GM12865 (cell line): Measurements from ENCODE around the gene HOXB5.

Experiments used
- DNase-seq: peaks from one replicate; pipeline ENCODE4 v3.0.0; 2010; ENCODE audit warnings: low read depth
- H3K4me3 ChIP-seq: 2 replicates; pipeline ENCODE4 v1.5.1; 2011; ENCODE audit warnings: mild to moderate bottlenecking, low read depth, low read length, control low read depth
- TF ChIP-seq, protein P1 (sequence below): IDR thresholded peaks from 2 replicates; pipeline ENCODE4 v1.5.1; 2011; ENCODE audit warnings: low read length, control low read depth, low read depth, inconsistent platforms; ENCODE audit not compliant: insufficient read depth; ENCODE audit errors: missing control alignments

Gene HOXB5

DNA sequence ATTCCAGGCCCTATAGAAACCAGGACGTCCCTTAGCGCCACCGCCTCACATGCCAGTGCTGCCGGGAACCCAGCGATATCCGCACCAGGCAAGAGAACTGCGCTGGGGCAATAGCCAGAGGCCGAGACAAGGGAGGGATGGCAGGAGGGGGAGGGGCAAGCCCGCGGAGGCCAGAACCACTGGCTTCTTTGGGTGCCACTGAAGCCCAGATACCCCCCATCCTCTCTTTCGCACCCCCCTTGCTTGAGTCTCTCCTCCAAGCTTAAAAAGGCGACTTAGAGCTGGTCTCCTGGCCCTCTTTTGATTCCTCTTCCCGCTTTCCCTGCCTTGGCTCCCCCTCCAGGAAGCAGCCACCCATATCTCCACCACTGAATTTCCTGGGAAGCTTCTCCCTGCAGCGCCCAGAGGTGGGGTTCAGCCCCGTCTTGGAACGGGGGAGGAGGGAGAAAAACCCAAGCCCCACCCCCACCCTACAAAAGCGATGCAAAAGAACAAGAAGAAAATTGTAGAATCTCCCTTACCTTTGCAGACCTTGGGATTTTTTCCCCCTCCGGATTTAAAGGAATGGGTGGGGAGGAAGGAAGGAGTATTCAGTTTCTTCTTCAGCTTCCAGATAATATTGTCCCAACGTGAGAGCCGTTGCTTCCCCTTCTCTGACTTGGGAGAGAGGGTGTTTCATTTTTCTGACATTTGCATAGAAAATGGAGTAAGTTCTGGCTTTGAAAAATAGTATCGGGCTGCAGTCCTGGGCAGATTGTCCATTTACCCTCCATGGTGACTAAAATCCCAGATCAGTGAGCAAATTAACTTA is 10.6 kb upstream of the HOXB5 start:
- H3K4me3 ChIP-seq = no peak overlapping the region
- DNase-seq = no peak
- TF ChIP-seq, protein P1, sequence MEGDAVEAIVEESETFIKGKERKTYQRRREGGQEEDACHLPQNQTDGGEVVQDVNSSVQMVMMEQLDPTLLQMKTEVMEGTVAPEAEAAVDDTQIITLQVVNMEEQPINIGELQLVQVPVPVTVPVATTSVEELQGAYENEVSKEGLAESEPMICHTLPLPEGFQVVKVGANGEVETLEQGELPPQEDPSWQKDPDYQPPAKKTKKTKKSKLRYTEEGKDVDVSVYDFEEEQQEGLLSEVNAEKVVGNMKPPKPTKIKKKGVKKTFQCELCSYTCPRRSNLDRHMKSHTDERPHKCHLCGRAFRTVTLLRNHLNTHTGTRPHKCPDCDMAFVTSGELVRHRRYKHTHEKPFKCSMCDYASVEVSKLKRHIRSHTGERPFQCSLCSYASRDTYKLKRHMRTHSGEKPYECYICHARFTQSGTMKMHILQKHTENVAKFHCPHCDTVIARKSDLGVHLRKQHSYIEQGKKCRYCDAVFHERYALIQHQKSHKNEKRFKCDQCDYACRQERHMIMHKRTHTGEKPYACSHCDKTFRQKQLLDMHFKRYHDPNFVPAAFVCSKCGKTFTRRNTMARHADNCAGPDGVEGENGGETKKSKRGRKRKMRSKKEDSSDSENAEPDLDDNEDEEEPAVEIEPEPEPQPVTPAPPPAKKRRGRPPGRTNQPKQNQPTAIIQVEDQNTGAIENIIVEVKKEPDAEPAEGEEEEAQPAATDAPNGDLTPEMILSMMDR = no peak

DNA sequence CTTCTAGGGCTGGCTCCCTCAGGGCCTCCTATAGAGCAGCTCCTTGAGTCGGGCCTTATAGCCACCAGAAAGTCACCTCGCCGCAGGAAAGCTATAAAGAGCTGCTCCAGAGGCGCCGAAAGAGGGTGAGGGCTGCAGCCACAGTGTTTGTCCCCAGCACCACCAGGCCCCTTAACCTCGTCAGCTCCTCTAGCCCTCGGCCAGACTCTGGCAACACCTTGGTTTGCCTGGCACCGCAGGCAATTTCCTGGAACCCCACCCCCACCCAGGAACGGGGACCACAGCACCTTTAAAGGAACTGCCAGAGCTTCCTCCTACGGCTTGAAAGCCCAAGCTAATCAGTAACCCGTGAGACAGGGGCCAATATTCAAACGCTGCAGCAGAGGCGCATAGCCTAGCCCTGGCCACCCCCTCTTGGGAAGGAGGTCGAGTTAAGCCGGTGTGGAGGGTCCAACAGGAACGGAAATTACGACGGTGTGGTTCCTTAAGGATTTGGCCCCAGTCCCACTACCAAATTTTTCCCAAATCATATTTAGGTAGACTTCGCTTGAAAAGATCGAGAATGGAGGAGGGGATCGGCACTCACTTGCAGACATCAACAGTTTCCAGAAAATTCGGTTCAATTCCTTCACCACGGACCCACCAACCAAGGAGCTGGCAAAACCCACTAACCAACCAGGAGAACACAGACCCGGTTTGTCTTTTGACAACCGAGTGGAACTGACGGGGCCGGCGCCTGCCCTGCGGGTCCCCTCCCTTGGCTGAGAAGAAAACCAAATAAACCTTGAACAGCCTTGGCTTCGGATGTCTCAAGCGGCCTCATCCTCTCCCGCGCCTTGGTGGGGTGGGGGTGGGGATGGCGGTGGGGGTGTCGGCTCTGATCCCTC is 8.2 kb upstream of the HOXB5 start:
- no peak overlapping the region for H3K4me3 ChIP-seq
- no peak for DNase-seq
- TF ChIP-seq, protein P1 = no peak

DNA sequence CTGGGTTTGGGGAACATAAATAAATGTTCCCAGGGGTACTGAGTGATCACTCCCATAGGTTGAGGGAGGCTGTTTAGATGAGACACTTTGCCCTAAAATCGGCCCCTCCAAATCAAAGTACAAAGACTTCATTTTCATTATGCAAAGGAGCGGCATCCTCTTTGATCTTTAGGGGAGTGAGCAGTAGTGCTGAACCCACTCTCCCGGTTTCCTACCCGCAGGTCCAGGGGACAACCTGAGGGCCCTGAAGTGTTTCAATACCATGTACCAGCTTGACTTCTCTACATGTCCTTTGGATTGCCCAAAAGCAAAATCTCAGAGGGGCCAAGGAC is 7.6 kb upstream of the HOXB5 start:
- TF ChIP-seq, protein P1 = no peak
- no peak for DNase-seq
- H3K4me3 ChIP-seq = no peak overlapping the region

DNA sequence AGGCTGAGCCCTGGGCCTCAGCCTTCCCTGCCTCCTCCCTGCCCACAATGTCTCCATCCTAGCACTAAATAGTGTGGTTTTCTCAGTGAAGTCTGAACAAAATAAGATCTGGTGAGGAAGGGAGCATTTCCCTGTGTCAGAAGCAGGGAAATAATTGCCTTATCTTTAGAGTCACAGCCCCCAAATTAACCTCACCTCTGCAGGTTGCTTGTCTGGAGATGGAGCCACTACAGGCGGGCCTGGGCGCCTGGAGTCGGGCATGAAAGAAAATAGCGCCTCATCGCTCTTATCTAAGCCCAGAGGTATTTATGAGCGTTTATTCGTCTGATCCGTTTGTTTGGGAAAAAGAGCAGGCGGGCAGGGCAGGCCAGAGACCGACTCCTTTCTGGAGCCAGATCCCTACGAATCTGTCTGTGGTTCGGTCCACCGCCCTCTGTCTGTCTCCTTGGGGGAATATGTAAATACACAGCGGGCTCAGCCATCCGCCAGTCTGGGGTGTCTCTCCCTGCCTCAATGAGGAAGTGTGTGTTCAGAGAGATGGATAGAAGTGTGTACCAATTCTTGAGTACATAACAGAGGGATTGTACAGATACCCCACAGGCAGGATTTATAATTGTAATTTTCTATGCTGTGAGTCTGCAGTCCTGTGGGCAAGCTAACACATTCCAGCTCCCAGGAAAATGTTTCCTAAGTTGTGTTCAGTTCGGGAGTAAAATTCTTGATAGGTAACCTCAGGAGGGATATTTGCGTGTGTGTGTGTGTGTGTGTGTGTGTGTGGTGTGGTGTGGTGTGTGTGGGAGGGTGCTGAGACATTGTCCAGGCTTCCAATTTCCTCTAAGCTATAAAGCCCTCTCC is 6.9 kb upstream of the HOXB5 start:
- no peak overlapping the region for H3K4me3 ChIP-seq
- no peak for DNase-seq

DNA sequence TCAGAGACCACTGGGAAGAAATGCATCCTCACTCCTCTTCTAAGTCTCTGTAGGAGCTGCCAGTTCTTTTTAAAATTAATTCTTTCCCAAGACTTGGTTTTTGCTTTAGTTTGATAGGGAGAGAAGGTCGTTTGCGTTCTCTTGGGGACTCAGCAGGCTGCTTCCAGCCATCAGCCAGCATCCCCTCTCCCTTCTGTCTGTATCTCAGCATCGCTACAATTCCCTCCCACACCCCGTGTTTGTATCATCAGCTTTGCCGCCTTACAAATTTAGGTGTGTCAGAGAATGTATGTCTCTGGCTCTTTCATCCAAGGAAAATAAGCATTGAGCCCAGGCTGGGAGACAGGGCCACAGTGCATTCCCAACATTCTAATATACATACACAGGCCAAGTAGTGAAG is 5.8 kb upstream of the HOXB5 start:
- TF ChIP-seq, protein P1 = no peak
- no peak overlapping the region for H3K4me3 ChIP-seq
- no peak for DNase-seq

More for the DNA sequence above, 6.9 kb upstream of the HOXB5 start:
- TF ChIP-seq, protein P1 = no peak

DNA sequence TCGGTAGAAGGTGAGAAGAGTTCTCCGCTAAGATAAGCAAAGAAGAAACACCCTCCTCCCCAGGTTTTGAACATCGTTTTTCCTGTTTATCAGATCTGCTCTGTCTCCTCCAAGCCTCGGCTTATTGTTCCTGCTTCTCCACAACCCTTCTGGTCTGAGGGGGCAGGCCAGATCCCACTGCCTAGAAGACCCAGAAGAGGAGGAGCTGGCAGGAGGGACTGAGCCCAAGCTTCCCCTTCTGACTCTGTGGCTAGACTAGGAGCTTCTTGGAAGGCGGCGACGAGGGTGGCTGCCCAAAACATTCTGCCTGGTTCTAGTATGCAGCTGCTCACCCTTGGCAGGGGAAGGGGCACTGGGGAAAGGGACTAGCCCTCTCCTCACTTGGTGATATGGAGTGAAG is 5.2 kb upstream of the HOXB5 start:
- no peak overlapping the region for H3K4me3 ChIP-seq
- DNase-seq = no peak
- TF ChIP-seq, protein P1 = no peak
